Endothelial cell of umbilical vein (primary cell): ENCODE measurements around the gene EP300. TPM values are rescaled to one million over a fixed set of nuclear protein-coding genes. Genes with fewer than 3 reads are reported as not detected.

Experiments used
- BruUV-seq: library from RNA; stranded (reverse); fragments of 400-500 nt; replicated peaks from 2 replicates; lab custom pipeline; 2021; lab: Mats Ljungman, UMichigan
- CTCF ChIA-PET: fragments of 300-600, 350-600 bp; sonication (Branson Sonifier 250); formaldehyde crosslinking; loops from one replicate; lab custom pipeline; 2021; ENCODE audit warnings: antibody characterized with exemption, inconsistent platforms; lab: Charles Lee
- POLR2A ChIA-PET: fragments of 300-600, 350-600 bp; sonication (Branson Sonifier 250); formaldehyde crosslinking; loops from one replicate; lab custom pipeline; 2021; ENCODE audit warnings: antibody characterized with exemption, inconsistent platforms; lab: Charles Lee
- DNase-seq: peaks from one replicate; pipeline ENCODE4 v3.0.0-alpha.2; 2011; ENCODE audit warnings: low read depth, low spot score
- FAIRE-seq: peaks from 2 replicates; lab custom pipeline; 2011; peaks lifted over from hg19 to GRCh38; lab: Jason Lieb, UNC
- H2AFZ ChIP-seq: 2 replicates; pipeline ENCODE4 v1.6.0; 2012; ENCODE audit warnings: low read depth, low read length, control low read depth, inconsistent platforms
- H3K27ac ChIP-seq: 2 replicates; pipeline ENCODE4 v1.5.1; 2011; ENCODE audit warnings: low read depth, mild to moderate bottlenecking, control low read depth, low read length, moderate library complexity; ENCODE audit not compliant: insufficient read depth
- H3K27me3 ChIP-seq, 2 experiments: 2 replicates each; pipeline versions ENCODE4 v1.6.0 to v1.6.1; 2011; ENCODE audit warnings: low read length in 2 of 2, mixed read lengths in 1 of 2; ENCODE audit not compliant: control insufficient read depth in 2 of 2, insufficient read depth in 2 of 2
- H3K36me3 ChIP-seq, 2 experiments: 2 replicates in 1 of 2; 3 replicates in 1 of 2; pipeline ENCODE4 v1.5.1; 2011; ENCODE audit warnings: low read length in 2 of 2, mild to moderate bottlenecking in 1 of 2, moderate library complexity in 1 of 2; ENCODE audit not compliant: control insufficient read depth in 2 of 2, insufficient read depth in 2 of 2; ENCODE audit errors: extremely low read depth in 1 of 2
- H3K4me1 ChIP-seq: 3 replicates; pipeline ENCODE4 v1.5.1; 2011; ENCODE audit warnings: mild to moderate bottlenecking, low read length; ENCODE audit not compliant: control insufficient read depth, insufficient read depth; ENCODE audit errors: extremely low read depth
- H3K4me2 ChIP-seq: 2 replicates; pipeline ENCODE4 v1.6.1; 2011; ENCODE audit warnings: low read length, control low read depth, mixed read lengths; ENCODE audit not compliant: insufficient read depth
- H3K4me3 ChIP-seq, 3 experiments: fragments of 200-600 bp in 1 of 3; sonication (generic), shearing (Covaris generic) in 1 of 3; replicated peaks in 1 of 3; 2 replicates each; pipeline ENCODE4 v1.5.1; 2011 to 2016; ENCODE audit warnings: control low read depth in 3 of 3, low read length in 3 of 3, mild to moderate bottlenecking in 2 of 3, inconsistent platforms in 1 of 3, low read depth in 1 of 3, moderate library complexity in 1 of 3; ENCODE audit not compliant: insufficient read depth in 1 of 3
- H3K79me2 ChIP-seq: 2 replicates; pipeline ENCODE4 v1.6.0; 2012; ENCODE audit warnings: low read length, inconsistent platforms; ENCODE audit not compliant: control insufficient read depth, insufficient read depth
- H3K9ac ChIP-seq: replicated peaks from 2 replicates; pipeline ENCODE3; 2011; ENCODE audit warnings: low read length, control low read depth; ENCODE audit not compliant: insufficient read depth; ENCODE audit errors: extremely low read depth
- H3K9me1 ChIP-seq: replicated peaks from 3 replicates; pipeline ENCODE4 v1.6.0; 2011; ENCODE audit warnings: mild to moderate bottlenecking, low read length; ENCODE audit not compliant: control insufficient read depth, insufficient read depth; ENCODE audit errors: extremely low read depth
- H3K9me3 ChIP-seq: replicated peaks from 2 replicates; pipeline ENCODE4 v1.5.1; 2012; ENCODE audit warnings: low read length, inconsistent platforms; ENCODE audit not compliant: control insufficient read depth, insufficient read depth
- H4K20me1 ChIP-seq: replicated peaks from 2 replicates; pipeline ENCODE3; 2011; ENCODE audit warnings: mild to moderate bottlenecking, low read length; ENCODE audit not compliant: control insufficient read depth, insufficient read depth; ENCODE audit errors: extremely low read depth
- EZH2 ChIP-seq: IDR thresholded peaks from 2 replicates; pipeline ENCODE4 v1.6.1; 2012; ENCODE audit warnings: borderline replicate concordance, low read depth, mild to moderate bottlenecking, moderate library complexity, low read length, inconsistent platforms; ENCODE audit not compliant: severe bottlenecking
- FOS ChIP-seq: IDR thresholded peaks from 2 replicates; pipeline ENCODE4 v1.6.1; 2011; ENCODE audit warnings: mild to moderate bottlenecking, low read length, moderate library complexity, borderline replicate concordance; ENCODE audit not compliant: insufficient read depth
- GATA2 ChIP-seq: IDR thresholded peaks from 2 replicates; pipeline ENCODE4 v1.7.0; 2011; ENCODE audit warnings: low read depth, mild to moderate bottlenecking, moderate library complexity, mixed read lengths, low read length; ENCODE audit not compliant: insufficient read length, insufficient read depth
- JUN ChIP-seq: IDR thresholded peaks from 2 replicates; pipeline ENCODE4 v1.6.1; 2011; ENCODE audit warnings: borderline replicate concordance, low read depth; ENCODE audit not compliant: insufficient read length, insufficient read depth
- MYC ChIP-seq: IDR thresholded peaks from one replicate; pipeline ENCODE4 v1.6.1; 2011; ENCODE audit warnings: mild to moderate bottlenecking, low read depth, low read length
- POLR2A ChIP-seq: IDR thresholded peaks from 2 replicates; pipeline ENCODE4 v1.6.1; 2012; ENCODE audit warnings: low read depth, mild to moderate bottlenecking, control low read depth, low read length
- POLR2AphosphoS5 ChIP-seq: IDR thresholded peaks from 2 replicates; pipeline ENCODE4 v1.6.1; 2012; ENCODE audit warnings: low read depth, mild to moderate bottlenecking, control low read depth, low read length, moderate library complexity; ENCODE audit not compliant: insufficient read depth
- dilution Hi-C: fragments of 300-500 bp; cut with MboI; formaldehyde crosslinking; loops from one replicate; pipeline ENCODE4 v1.15.0; 2019; ENCODE audit warnings: low sequenced_read_pairs; ENCODE audit not compliant: extremely low pct_ligation_motif_present
- intact Hi-C: fragments of 100-400 bp; cut with micrococcal nuclease; formaldehyde crosslinking; loops from one replicate; pipeline ENCODE4 v1.10.0; 2022
- polyA plus RNA-seq, 4 experiments: library from polyadenylated mRNA; depleted of rRNA in 3 of 4; stranded (reverse) in 3 of 4; unstranded in 1 of 4; fragments of >200 nt; gene quantifications; 2 replicates each; pipeline versions ENCODE4 v1.2.1 to v1.2.3, GENCODE V29; 2011 to 2012; ENCODE audit warnings: missing spikeins in 1 of 4
- total RNA-seq: library from RNA; stranded (reverse); gene quantifications from 2 replicates; pipeline ENCODE4 v1.2.3, GENCODE V29; 2021
- TF ChIP-seq, protein P1 (sequence below): IDR thresholded peaks from 2 replicates; pipeline ENCODE4 v1.6.1; 2011; ENCODE audit not compliant: insufficient read depth, insufficient read length
- TF ChIP-seq, protein P2 (sequence below), 2 donors: IDR thresholded peaks; 1 replicate in 1 of 2; 2 replicates in 1 of 2; pipeline ENCODE4 v1.5.1; 2011; ENCODE audit warnings: low read length in 2 of 2, mild to moderate bottlenecking in 2 of 2, moderate library complexity in 2 of 2, control low read depth in 1 of 2, inconsistent platforms in 1 of 2, low read depth in 1 of 2; ENCODE audit not compliant: insufficient read depth in 1 of 2; ENCODE audit errors: extremely low read depth in 1 of 2

Gene EP300
- total and polyA plus RNA-seq, 2 donors (not counting 3 experiments of a cell fraction or from before 2014, with no cell fraction given): 24.4 to 63.0 TPM

DNA sequence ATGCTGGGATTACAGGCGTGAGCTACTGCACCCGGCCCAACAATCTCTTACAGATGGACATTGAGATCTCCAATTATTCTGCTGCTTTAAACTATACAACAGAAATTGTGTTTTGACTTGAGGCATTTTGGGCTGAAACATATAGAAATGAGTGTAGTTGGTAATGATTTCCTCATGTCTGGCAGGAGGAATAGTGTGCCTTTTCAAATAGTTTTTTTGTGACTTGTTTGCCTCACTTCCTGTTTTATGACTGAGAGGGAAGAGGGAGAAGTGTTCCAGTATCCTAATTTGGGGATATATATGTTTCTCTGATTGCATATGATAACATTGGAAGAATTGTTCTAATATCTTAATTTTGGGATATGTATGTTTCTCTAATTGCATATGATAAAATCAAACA, 40.2 kb downstream of the EP300 start:
- POLR2A ChIA-PET: no interaction called here
- FAIRE-seq (no peak), DNase-seq (no peak)
- intact Hi-C loops (no loop called here), dilution Hi-C loops (no loop called here)
- Histone ChIP-seq H3K79me2 (peaks cover 4% of the 10 kb centered on the region), H3K9ac (no peak overlapping the region), H3K4me1 (no peaks in the 10 kb centered on the region), H4K20me1 (no peaks in the 10 kb centered on the region), H3K4me2 (no peak overlapping the region), H2AFZ (no peak overlapping the region), H3K27ac (no peak overlapping the region), H3K27me3 (no peaks in the 10 kb centered on the region), H3K36me3 (peaks cover 27 to 43% of the 10 kb centered on the region in 2 experiments), H3K9me3 (no peaks in the 10 kb centered on the region), H3K9me1 (no peaks in the 10 kb centered on the region), H3K4me3 (no peak overlapping the region)
- CTCF ChIA-PET: interaction anchor here (0.6 to 2.5 kb wide), 4 partner anchors 11 to 210 kb away, joined by 3 to 9 read pairs (median 4); no protein-coding TSS in a partner anchor
- TF ChIP-seq MYC (no peak), GATA2 (no peak), POLR2A (no peak), JUN (no peak), FOS (no peak), POLR2AphosphoS5 (no peak), EZH2 (no peak)
- TF ChIP-seq, protein P1, sequence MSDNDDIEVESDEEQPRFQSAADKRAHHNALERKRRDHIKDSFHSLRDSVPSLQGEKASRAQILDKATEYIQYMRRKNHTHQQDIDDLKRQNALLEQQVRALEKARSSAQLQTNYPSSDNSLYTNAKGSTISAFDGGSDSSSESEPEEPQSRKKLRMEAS: no peak
- TF ChIP-seq, protein P2, sequence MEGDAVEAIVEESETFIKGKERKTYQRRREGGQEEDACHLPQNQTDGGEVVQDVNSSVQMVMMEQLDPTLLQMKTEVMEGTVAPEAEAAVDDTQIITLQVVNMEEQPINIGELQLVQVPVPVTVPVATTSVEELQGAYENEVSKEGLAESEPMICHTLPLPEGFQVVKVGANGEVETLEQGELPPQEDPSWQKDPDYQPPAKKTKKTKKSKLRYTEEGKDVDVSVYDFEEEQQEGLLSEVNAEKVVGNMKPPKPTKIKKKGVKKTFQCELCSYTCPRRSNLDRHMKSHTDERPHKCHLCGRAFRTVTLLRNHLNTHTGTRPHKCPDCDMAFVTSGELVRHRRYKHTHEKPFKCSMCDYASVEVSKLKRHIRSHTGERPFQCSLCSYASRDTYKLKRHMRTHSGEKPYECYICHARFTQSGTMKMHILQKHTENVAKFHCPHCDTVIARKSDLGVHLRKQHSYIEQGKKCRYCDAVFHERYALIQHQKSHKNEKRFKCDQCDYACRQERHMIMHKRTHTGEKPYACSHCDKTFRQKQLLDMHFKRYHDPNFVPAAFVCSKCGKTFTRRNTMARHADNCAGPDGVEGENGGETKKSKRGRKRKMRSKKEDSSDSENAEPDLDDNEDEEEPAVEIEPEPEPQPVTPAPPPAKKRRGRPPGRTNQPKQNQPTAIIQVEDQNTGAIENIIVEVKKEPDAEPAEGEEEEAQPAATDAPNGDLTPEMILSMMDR (IDR thresholded peaks at IDR 0.05; ENCODE audit: extremely low read depth in 1 of 2, insufficient read depth in 1 of 2, low read depth in 1 of 2, low read length in 2 of 2): no peak
- BruUV-seq: no TSS peak
